ENCODE results near the gene TARS1.

The TARS1 gene

DNA sequence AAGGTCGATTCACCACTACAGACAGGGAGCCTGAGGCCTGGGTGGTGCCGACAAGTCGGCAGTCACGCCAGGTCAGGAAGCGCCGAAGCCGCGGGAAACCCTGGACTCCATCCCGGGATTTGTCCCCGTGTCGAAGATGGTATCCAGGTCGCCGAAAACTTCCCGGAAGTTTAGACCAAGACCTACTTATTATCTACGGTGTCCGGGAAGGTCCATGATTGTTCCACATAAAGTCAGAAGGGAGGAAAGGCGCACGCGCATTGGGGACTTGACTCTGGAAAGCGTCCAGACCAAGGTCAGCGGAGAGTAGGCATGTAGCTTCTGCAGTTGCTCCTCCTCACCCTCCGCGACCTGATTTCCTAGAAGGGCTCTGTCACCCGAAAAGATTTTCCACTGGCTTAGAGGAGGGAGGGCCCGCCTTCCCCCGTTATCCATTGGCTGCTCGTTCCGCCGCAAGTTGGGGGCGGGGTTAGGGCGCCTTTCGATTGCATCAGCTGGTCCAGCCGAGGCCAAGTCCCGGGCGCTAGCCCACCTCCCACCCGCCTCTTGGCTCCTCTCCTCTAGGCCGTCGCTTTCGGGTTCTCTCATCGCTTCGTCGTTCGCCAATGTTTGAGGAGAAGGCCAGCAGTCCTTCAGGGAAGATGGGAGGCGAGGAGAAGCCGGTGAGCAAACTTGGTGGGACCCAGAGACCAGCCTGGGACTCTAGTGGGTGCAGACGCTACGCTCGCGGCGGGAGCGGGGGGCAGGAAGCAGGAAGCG lies at the start of gene TARS1:
TARS1 (plus strand) TSS at position 484 of the 759 bp plus-strand sequence; CDS start at position 606, 122 bp downstream.
- peak; percentile 100 for DNase-seq

DNA sequence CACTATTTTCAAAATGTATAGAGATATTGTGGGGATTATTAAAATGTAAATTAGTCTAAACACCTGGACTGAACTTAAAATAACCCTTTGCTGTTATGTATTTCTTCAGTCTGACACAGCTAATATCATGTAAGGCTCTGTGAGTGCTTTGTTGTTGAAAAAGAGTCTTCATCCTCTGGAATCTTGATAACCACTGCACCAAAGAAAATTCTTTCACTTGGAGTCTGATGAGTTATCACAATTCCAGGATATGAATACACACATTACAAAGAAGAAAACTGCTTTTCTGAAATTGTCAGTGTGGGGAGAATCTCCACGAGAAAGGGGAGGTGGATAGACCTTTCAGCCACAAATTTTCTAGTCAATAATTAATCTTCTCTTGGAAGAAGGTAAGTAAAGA lies 42.3 kb upstream of the TARS1 start:
- DNase-seq = no peak

GRCh38 chr5:33400675-33401074 lies 40.1 kb upstream of the TARS1 start:
- DNase-seq = no peak

DNA sequence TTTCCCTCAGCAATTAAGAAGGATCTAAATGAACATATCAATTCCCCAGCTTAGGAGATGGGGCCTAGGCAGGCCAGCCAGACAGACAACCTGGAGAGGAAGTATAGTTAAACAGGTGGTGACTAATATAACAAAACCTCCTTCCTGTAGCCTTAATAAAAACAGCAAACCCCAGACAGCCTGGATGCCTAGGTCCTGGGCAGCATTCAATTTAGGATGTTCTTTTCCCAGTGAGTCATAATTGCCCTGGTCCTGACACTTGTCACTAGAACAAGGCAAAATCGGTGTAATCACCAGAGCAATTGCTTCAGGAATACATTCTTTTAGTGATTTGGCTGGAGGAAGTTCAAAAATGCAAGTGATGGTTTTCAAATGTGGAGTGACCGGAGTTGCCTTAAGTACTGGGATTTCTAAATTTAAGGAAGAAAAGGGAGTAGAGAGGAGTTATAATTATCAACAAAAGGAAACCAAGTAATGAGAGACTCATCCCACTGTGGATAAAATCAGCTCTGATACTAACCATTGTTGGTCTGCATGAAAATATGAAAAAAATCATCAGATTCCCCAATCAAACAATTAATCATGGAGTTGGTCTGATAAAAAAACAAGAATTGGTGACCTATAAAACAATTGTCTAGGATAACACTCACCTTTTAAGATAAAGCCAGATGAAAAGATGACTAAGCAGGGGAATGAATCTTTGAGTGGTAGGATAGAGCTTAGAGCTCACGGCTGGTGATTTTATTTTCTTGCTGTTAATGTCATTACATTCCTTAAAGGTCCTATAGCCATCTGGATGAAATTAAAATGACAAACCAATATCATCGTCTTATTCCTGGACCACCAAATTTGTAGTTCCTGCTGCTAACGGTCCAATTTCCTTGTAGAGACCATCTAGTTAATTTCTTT lies 39.0 kb upstream of the TARS1 start:
- DNase-seq = no peak

DNA sequence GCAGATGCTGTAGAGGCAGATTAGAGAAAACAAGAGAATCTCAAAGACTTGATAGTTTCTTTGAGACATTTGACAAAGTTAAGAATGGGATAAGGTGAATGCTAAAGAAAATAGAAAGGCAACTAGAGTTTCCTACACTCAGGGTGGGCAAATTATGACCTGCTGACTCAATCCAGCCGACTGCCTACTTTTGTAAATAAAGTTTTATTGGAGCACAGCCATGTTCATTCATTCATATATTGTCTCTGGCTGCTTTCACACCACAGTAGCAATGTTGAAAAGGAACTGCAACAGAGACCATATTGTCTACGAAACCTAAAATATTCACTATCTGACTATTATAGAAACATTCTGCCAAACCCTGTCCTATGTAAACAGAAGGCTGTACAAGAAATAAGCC lies 37.6 kb upstream of the TARS1 start:
- no peak for DNase-seq

DNA sequence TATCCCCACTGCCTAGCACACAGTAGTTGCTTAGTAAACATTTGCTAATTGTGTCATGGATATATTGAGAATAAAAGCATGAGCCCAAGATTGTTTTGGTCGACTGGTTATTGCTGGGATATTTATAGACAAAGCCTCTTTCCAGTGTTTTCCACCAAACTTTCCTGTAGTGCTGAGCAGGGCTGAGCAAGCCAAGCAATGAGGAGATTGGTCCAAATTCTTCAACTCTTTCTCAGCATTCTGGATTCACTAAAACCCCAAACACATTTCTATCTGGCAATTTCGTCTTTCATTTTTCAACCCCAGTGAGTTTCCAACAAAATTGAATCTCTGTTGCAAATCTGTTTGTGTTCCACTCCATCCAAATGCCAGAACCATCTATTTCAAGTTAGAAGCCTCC lies 31.9 kb upstream of the TARS1 start:
- DNase-seq = no peak

GRCh38 chr5:33409435-33410170 lies 31.2 kb upstream of the TARS1 start:
- DNase-seq = no peak

DNA sequence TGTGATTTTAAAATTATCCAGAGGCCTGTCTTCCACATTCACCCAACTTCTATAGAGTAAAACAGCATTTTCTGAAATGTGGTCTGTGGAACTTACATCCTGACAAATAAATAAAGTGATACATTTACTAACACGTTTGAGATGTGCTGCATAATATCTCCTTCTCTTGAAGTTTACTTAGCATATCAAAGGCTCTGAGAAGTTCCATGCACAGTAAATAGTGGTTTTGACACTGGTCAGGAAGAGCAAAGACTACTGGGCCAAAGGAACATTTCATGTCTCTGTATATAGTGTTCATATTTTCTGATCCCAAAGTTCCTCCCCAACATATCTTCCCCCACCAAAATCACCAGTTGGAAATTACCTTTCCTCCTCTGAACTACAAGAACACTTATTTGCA lies 30.5 kb upstream of the TARS1 start:
- DNase-seq = no peak

DNA sequence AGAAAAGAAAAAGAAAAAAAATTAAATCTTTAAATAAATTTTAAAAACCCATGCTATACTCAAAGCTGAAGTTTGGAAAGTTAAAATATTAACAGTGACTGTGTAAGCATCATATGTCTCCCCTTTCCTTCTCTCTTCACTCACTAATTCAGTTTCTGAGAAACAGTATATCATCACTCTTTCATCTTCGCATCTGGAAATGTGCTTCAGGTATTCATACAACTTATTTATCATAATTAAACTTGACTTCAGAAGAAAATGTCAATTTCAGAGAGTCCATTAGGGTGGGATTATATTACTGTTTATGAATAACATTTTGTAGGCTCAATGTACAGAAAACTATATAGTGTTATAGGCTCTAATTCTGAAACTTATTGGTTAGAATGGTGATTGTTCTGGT lies 29.3 kb upstream of the TARS1 start:
- DNase-seq = no peak

- no peak for DNase-seq
These were observed 24.9 kb upstream of the TARS1 start for GRCh38 chr5:33415811-33416354.

DNA sequence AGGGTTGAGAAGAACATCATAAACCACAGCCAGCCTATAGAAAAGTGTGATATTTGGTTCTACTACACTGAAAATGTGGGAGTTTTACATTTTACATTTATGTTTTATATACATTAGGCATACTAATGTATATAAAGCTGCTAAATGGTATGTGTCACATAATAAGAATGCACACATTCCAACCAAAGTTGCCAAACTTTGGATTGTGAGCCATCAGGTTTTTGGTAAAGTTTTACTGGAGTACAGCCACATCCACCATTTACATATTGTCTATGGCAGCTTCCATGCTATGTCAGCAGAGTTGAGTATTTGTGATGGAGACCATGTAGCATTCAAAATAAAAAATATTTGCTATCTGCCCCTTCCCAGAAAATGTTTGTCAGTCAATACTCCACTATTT lies 23.1 kb upstream of the TARS1 start:
- no peak for DNase-seq

DNA sequence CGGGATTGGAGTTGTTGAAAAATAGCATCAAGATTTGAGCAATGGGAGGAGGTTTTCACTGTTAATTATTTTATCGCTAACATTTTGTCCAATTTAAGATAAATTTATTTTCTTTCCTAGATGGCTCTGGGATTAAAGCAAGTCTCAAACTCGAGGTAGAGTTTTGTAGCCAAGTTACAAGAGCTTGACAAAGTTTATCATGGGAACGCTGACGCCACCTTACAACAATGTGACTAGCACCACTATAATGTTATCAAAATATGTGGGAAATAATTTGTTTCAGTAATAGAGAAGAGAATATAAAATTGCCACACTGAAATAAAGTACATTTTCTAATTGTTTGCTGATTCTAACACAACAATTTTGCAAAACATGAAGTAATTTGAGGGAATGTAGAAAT lies 19.8 kb upstream of the TARS1 start:
- DNase-seq = no peak

GRCh38 chr5:33422191-33422590 lies 18.6 kb upstream of the TARS1 start:
- no peak for DNase-seq

DNA sequence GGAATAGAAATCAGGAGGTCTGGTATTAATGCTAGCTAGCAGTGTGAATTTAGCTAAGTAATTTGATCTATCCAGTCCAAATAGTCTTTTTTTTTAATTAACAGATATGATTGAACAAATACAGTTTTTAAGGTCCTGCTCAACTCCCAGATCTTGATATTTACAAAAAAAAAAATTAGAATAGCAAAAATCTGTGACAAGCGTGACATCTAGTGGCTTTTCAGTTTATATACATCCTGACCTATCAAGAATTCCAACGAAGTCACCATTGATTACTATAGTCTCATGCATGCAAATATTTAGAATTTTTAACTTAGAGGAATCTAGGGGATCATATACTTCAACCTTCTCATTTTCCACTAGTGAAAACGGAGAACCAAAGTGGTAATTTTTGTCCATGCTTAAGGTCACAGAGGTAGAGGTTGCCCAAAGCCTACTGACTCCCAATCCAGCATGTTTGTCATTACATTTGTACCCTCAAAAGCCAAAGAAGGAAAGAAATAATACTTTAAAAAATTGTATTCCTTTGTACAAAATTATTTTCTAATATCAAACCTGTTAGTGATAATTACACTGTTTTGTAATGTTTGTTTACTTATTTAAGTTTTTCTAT lies 17.6 kb upstream of the TARS1 start:
- peak; percentile 67 for DNase-seq

DNA sequence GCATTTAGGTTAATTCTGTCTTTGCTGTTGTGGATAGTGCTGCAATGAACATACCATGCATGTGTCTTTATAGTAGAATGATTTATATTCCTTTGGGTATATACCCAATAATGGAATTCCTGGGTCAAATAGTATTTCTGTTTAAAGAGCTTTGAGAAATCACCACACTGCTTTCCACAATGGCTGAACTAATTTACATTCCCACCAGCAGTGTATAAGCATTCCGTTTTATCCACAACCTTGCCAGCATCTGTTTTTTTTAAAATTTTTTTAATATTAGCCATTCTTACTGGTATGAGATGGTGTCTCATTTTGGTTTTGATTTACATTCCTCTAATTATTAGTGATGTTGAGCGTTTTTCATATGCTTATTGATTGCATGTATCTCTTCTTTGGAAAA lies 15.5 kb upstream of the TARS1 start:
- no peak for DNase-seq

DNA sequence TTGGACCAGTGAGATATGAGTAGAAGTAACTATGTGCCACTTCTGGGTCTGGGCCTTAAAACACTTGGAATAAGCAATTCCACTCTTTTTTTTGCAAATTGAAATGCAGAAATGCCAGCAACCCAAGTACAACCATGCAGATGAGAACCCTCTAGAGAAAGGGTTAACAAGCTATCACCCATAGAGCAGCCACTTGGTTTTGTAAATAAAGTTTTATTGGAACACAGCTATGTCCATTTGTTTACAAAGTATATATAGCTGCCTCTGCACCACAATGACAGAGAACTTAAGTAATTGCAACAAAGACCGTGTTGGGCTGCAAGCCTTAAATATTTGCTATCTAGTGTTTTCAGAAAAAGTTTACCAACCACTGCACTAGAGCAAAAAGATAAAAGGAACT lies 9.8 kb upstream of the TARS1 start:
- DNase-seq = no peak

DNA sequence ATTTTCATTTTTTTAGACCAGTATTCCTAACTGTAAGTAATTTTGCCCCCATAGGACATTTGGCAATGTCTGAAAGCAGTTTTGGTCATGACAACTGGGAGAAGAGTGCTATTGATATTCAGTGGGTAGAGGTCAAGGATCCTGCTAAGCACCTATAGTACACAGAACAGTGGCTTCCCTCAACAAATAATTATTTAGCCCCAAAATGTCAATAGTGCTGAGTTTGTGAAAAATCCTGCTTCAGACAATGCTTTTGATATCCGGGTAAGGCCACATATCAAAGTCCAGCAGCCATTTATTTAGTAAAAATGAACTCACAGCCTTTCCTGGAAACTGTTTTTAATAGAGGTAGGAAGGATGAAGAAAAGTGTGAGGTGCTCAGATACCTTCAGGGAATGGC lies 8.1 kb upstream of the TARS1 start:
- no peak for DNase-seq

DNA sequence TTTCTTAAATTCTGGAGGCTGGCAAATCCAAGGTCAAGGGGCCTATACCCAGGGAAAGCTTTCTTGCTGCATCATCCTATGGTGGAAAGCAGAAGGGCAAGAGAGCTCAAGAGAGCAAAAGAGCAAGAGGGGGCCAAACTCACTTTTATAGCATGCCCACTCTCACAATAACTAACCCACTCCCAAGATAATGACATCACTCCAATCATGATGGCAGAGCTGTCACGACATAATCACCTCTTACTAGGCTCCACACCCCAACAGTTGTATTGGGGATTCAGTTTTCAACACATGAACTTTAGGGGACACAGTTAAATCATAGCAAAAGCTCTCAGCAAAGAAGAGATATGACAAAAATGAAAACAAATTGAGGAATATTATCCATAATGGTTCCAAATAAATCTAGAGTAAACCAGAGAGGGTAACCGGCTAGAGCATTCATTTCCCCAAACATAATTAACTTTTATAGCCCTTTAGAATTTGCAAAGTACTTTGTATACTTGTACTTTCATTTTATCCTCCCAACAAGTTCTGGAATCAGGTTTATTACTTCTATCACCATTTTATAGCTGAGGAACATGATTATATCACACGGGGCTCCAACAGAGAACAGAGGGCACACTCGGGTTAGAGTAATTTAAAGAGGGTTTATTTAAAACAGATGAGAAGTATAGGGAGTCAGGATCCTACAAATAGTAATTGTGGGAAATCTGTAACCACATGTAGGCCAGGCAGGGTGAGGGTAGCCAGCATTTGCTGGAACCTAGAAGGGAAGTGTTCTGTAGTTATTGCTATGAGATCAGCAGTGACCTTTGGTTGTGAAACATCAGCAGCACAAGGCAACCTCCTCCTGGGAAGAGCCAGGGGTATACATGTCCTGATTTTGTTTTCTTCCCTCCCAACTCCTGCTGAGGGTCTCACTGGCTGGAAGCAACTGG lies 7.2 kb upstream of the TARS1 start:
- no peak for DNase-seq

DNA sequence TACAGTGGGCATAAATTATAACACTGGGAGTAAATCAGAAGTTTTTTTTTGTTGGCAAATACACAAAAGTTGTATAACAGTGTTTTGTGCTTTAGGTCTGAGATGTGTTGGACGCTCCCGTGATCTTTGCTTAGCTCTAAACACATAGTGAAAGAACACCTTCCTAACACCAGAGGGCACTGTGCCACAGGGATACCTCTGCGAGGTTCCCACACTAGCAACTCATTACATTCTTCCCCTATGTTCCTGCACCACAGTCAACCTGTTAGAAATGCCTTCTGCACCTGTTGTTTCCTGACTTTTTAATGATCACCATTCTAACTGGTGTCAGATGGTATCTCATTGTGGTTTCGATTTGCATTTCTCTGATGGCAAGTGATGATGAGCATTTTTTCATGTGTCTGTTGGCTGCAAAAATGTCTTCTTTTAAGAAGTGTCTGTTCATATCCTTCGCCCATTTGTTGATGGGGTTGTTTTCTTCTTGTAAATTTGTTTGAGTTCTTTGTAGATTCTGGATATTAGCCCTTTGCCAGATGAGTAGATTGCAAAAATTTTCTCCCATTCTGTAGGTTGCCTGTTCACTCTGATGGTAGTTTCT lies 4.8 kb upstream of the TARS1 start:
- peak; percentile 95 for DNase-seq

DNA sequence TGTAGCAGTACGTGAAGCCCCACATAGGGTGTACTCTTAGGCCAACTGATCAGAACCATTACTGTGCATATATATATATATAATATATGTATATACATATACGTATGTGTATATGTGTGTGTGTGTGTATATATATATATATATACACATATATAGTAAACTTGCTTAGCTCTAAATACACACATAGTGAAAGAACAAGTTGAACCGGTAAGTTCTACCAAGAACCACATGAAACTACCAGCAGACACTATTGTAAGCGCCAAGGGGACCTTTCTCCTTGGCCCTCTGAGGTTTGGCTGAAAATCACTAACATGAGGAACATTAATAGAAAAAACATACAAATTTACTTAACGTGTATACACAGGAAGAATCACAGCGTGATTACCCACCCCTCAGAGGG lies 1.8 kb upstream of the TARS1 start:
- DNase-seq = no peak

DNA sequence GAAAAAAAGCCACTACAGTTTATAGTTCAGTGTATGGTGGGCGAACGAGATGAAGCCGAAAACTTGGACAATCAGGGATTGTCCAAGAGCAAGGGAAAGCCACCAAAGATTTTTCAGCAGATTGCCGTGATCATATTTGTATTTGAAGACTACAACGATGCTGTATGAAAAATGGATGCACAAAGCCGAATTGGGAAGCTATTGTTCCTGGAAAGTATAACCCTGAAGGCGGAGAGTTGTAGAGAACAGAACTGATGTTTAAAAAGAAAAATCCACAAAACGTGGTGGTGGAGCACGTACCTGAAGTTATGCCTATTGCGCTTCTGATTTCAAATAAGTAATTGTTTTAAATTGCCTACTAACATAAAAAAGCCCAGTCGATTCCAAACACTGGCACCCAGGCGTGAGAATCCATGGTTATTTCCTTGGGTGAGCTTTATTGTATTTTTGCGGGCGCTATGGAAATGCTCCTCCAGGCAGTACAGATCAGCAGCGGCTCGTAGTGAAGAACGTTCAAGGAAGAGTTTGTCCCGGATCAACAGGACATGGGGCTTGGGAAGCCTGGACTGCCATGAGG lies 772 bp upstream of the TARS1 start:
- no peak for DNase-seq

Measured in NCI-H748 treated with DMSO at 0.1 percent for 48 hours (cell line).